K562 (cell line): ENCODE results near the gene MEGF11. TPM values are rescaled to one million over a fixed set of nuclear protein-coding genes. Genes with fewer than 3 reads are reported as not detected.
A peak's percentile ranks its signal among the peaks of the same experiment; 100 is the strongest.

Experiments
- DNMT1 ChIP-seq: fragments of 450-650 bp; IDR thresholded peaks from 2 replicates; pipeline ENCODE4 v1.6.1; 2016; ENCODE audit warnings: antibody characterized with exemption, mild to moderate bottlenecking
- GTF3C2 ChIP-seq: IDR thresholded peaks from 3 replicates; pipeline ENCODE4 v1.6.1; 2011; ENCODE audit warnings: borderline replicate concordance, mild to moderate bottlenecking, moderate library complexity; ENCODE audit not compliant: insufficient read length; ENCODE audit errors: extremely low read depth
- IRF9 ChIP-seq: fragments of 450-650 bp; IDR thresholded peaks from 2 replicates; pipeline ENCODE4 v1.6.1; 2016; ENCODE audit warnings: missing biosample characterization, missing genetic modification characterization
- NFXL1 ChIP-seq: fragments of 450-650 bp; formaldehyde crosslinking; IDR thresholded peaks from 2 replicates; pipeline ENCODE4 v1.4.0; 2021; ENCODE audit warnings: mild to moderate bottlenecking
- POLR2B ChIP-seq: fragments of 450-650 bp; IDR thresholded peaks from 2 replicates; pipeline ENCODE4 v1.6.1; 2018; ENCODE audit warnings: low read depth; ENCODE audit not compliant: partially characterized antibody
- TARDBP ChIP-seq: fragments of 450-650 bp; IDR thresholded peaks from 2 replicates; pipeline ENCODE4 v1.6.1; 2016
- YY1 ChIP-seq, 3 experiments: IDR thresholded peaks; 2 replicates each; pipeline ENCODE4 v1.6.1; 2011; ENCODE audit warnings: low read length in 2 of 3, mild to moderate bottlenecking in 2 of 3, moderate library complexity in 2 of 3, borderline replicate concordance in 1 of 3, control low read depth in 1 of 3, low read depth in 1 of 3; ENCODE audit not compliant: insufficient read depth in 3 of 3, insufficient replicate concordance in 2 of 3, control insufficient read depth in 1 of 3, insufficient read length in 1 of 3; ENCODE audit errors: extremely low read depth in 1 of 3
- ZBTB40 ChIP-seq, 2 experiments: fragments of 450-650 bp in 1 of 2; sonication (generic) in 1 of 2; formaldehyde crosslinking in 1 of 2; IDR thresholded peaks; 2 replicates each; pipeline versions ENCODE4 v1.7.1 to v1.9.0; 2016 to 2022; ENCODE audit warnings: inconsistent platforms in 1 of 2, mild to moderate bottlenecking in 1 of 2, missing genetic modification reagents in 1 of 2
- ZC3H4 ChIP-seq: sonication (generic); formaldehyde crosslinking; IDR thresholded peaks from 2 replicates; pipeline ENCODE4 v1.9.0; 2021; ENCODE audit warnings: missing genetic modification reagents, borderline replicate concordance
- ZNF280B ChIP-seq: fragments of 250-450 bp; sonication (Bioruptor Pico); IDR thresholded peaks from 2 replicates; pipeline ENCODE4 v1.5.1; 2021; ENCODE audit warnings: mild to moderate bottlenecking
- polyA plus RNA-seq, 8 experiments: library from polyadenylated mRNA; depleted of rRNA in 4 of 8; stranded (reverse) in 5 of 8; unstranded in 3 of 8; fragments of >200 nt; fragmentation: Nextera tagmentation in 2 of 8; fragmentation: Illumina TruSeq in 1 of 8; extraction: Ambion mirVana in 2 of 8; extraction: Trizol in 1 of 8; gene quantifications; 2 replicates each; pipeline versions ENCODE4 v1.2.1 to v1.2.3, GENCODE V29; 2011 to 2014; ENCODE audit warnings: inconsistent platforms in 1 of 8, missing spikeins in 1 of 8
- total RNA-seq, 7 experiments: library from RNA; depleted of rRNA in 6 of 7; stranded (reverse); fragments of >200 nt in 6 of 7; fragmentation: Illumina TruSeq in 2 of 7; extraction: Trizol in 2 of 7; gene quantifications; 2 replicates each; pipeline versions ENCODE4 v1.2.1 to v1.2.3, GENCODE V29; 2011 to 2021; ENCODE audit warnings: low replicate concordance in 1 of 7

MEGF11 gene
- total and polyA plus RNA-seq, 9 of the 15 experiments (the other 6 are each of a cell fraction or from before 2014, with no cell fraction given) = 0.06 to 0.23 (median 0.20) TPM; not detected in 6

- TF ChIP-seq ZNF280B (CRISPR knock-in tag) (no peak), GTF3C2 (no peak), ZBTB40 (IDR thresholded peaks at IDR 0.05) (peak; percentile 47), ZBTB40 (CRISPR knock-in tag; IDR thresholded peaks at IDR 0.05) (no peak), IRF9 (tag) (no peak), POLR2B (peak; percentile 22), TARDBP (no peak), DNMT1 (no peak), YY1 (IDR thresholded peaks at IDR 0.05; ENCODE audit: borderline replicate concordance in 1 of 3, control insufficient read depth in 1 of 3, extremely low read depth in 1 of 3, insufficient read depth in 3 of 3, insufficient read length in 1 of 3, insufficient replicate concordance in 2 of 3, low read depth in 1 of 3, low read length in 2 of 3) (no peak), ZC3H4 (CRISPR knock-in tag) (no peak), NFXL1 (no peak)
These were observed 39.2 kb upstream of the MEGF11 start (continued) for GRCh38 chr15:66292571-66293418.
